Mammary epithelial cell (primary cell): Measurements from ENCODE around the gene SPECC1L.

Experiments
- CTCF ChIP-seq, 2 donors: IDR thresholded peaks in 1 of 2; conservative IDR thresholded peaks in 1 of 2; 2 replicates each; pipeline ENCODE4 v1.5.1; 2011 to 2012; ENCODE audit warnings: inconsistent platforms in 2 of 2, low read length in 2 of 2, mild to moderate bottlenecking in 2 of 2, control low read depth in 1 of 2, low read depth in 1 of 2; ENCODE audit not compliant: insufficient read depth in 1 of 2; ENCODE audit errors: extremely low read depth in 1 of 2
- EZH2 ChIP-seq: IDR thresholded peaks from 2 replicates; pipeline ENCODE4 v1.6.1; 2012; ENCODE audit warnings: low read length, inconsistent platforms, borderline replicate concordance

GRCh38 chr22:24410110-24410856 is 139.7 kb downstream of the SPECC1L start:
- TF ChIP-seq CTCF (conservative IDR thresholded peaks at IDR 0.05 in 1 of 2, IDR thresholded peaks at IDR 0.05 in 1 of 2; ENCODE audit: extremely low read depth in 1 of 2, insufficient read depth in 1 of 2, low read depth in 1 of 2, low read length in 2 of 2) = no peak
- no peak for TF ChIP-seq EZH2
